ENCODE results near the gene TUBGCP4. TPM values are rescaled to one million over a fixed set of nuclear protein-coding genes. Genes with fewer than 3 reads are reported as not detected.

TUBGCP4 gene
- total and polyA plus RNA-seq, 9 of the 15 experiments (the other 6 are each of a cell fraction or from before 2014, with no cell fraction given), result 10.7 to 50.2 (median 29.6) TPM

DNA sequence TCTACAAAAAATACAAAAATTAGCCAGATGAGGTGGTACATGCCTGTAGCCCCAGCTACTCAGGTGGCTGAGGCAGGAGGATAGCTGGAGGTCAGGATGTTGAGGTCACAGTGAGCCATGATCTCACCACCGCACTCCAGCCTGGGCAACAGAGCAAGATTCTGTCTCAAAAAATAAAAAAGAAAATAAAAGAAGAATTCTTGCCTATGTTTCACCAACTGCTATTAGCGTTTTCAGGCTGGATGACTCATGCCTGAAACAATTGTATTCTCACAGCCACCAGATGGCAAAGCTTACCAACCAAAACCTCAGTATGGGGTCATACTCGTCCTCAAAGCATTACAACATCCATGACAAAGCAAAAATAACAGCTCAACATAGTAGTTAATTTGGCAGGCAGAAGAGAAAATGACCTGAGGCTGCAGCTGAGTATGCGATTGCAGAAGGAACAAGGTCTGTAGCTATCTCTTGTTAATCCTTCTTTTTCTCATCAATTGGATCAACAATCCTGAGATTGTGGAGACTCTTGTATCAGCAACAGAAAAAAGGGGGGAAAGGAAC is 69.9 kb downstream of the TUBGCP4 start (continued):
- TF ChIP-seq ESRRB (CRISPR knock-in tag; IDR thresholded peaks at IDR 0.05; ENCODE audit: borderline replicate concordance) (no peak), NFIC (IDR thresholded peaks at IDR 0.05) (peak; percentile 47; the same call in 1 of the 2 replicates), NCOA1 (IDR thresholded peaks at IDR 0.05; ENCODE audit: low read depth) (peak; percentile 46; the same call in 1 of the 2 replicates), MAZ (CRISPR knock-in tag; conservative IDR thresholded peaks at IDR 0.05 in 1 of 2, IDR thresholded peaks at IDR 0.05 in 1 of 2) (peak in 1 of 2 experiments; percentile 54; a peak in 1 of 4 replicates), RFX7 (CRISPR knock-in tag; IDR thresholded peaks at IDR 0.05) (no peak), NEUROD1 (IDR thresholded peaks at IDR 0.05; ENCODE audit: borderline replicate concordance, low read depth, low read length, partially characterized antibody) (no peak)
- TF ChIP-seq, protein P1, sequence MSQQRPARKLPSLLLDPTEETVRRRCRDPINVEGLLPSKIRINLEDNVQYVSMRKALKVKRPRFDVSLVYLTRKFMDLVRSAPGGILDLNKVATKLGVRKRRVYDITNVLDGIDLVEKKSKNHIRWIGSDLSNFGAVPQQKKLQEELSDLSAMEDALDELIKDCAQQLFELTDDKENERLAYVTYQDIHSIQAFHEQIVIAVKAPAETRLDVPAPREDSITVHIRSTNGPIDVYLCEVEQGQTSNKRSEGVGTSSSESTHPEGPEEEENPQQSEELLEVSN (IDR thresholded peaks at IDR 0.05; ENCODE audit: borderline replicate concordance in 1 of 2, extremely low read depth in 1 of 2, insufficient read depth in 1 of 2, insufficient read length in 1 of 2, low read depth in 1 of 2, low read length in 1 of 2, poor library complexity in 1 of 2, severe bottlenecking in 1 of 2), result no peak
- TF ChIP-seq, protein P2, sequence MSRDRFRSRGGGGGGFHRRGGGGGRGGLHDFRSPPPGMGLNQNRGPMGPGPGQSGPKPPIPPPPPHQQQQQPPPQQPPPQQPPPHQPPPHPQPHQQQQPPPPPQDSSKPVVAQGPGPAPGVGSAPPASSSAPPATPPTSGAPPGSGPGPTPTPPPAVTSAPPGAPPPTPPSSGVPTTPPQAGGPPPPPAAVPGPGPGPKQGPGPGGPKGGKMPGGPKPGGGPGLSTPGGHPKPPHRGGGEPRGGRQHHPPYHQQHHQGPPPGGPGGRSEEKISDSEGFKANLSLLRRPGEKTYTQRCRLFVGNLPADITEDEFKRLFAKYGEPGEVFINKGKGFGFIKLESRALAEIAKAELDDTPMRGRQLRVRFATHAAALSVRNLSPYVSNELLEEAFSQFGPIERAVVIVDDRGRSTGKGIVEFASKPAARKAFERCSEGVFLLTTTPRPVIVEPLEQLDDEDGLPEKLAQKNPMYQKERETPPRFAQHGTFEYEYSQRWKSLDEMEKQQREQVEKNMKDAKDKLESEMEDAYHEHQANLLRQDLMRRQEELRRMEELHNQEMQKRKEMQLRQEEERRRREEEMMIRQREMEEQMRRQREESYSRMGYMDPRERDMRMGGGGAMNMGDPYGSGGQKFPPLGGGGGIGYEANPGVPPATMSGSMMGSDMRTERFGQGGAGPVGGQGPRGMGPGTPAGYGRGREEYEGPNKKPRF (IDR thresholded peaks at IDR 0.05; ENCODE audit: low read depth, low read length), result no peak
- TF ChIP-seq, protein P3, sequence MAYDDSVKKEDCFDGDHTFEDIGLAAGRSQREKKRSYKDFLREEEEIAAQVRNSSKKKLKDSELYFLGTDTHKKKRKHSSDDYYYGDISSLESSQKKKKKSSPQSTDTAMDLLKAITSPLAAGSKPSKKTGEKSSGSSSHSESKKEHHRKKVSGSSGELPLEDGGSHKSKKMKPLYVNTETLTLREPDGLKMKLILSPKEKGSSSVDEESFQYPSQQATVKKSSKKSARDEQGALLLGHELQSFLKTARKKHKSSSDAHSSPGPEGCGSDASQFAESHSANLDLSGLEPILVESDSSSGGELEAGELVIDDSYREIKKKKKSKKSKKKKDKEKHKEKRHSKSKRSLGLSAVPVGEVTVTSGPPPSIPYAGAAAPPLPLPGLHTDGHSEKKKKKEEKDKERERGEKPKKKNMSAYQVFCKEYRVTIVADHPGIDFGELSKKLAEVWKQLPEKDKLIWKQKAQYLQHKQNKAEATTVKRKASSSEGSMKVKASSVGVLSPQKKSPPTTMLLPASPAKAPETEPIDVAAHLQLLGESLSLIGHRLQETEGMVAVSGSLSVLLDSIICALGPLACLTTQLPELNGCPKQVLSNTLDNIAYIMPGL (CRISPR knock-in tag; IDR thresholded peaks at IDR 0.05), result no peak
- TF ChIP-seq, protein P4, sequence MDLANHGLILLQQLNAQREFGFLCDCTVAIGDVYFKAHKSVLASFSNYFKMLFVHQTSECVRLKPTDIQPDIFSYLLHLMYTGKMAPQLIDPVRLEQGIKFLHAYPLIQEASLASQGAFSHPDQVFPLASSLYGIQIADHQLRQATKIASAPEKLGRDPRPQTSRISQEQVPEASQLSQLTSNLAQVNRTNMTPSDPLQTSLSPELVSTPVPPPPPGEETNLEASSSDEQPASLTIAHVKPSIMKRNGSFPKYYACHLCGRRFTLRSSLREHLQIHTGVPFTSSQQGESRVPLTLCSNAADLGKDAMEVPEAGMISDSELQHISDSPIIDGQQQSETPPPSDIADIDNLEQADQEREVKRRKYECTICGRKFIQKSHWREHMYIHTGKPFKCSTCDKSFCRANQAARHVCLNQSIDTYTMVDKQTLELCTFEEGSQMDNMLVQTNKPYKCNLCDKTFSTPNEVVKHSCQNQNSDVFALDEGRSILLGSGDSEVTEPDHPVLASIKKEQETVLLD (IDR thresholded peaks at IDR 0.05), result no peak; the same call in 1 of the 2 replicates
- TF ChIP-seq, protein P5, sequence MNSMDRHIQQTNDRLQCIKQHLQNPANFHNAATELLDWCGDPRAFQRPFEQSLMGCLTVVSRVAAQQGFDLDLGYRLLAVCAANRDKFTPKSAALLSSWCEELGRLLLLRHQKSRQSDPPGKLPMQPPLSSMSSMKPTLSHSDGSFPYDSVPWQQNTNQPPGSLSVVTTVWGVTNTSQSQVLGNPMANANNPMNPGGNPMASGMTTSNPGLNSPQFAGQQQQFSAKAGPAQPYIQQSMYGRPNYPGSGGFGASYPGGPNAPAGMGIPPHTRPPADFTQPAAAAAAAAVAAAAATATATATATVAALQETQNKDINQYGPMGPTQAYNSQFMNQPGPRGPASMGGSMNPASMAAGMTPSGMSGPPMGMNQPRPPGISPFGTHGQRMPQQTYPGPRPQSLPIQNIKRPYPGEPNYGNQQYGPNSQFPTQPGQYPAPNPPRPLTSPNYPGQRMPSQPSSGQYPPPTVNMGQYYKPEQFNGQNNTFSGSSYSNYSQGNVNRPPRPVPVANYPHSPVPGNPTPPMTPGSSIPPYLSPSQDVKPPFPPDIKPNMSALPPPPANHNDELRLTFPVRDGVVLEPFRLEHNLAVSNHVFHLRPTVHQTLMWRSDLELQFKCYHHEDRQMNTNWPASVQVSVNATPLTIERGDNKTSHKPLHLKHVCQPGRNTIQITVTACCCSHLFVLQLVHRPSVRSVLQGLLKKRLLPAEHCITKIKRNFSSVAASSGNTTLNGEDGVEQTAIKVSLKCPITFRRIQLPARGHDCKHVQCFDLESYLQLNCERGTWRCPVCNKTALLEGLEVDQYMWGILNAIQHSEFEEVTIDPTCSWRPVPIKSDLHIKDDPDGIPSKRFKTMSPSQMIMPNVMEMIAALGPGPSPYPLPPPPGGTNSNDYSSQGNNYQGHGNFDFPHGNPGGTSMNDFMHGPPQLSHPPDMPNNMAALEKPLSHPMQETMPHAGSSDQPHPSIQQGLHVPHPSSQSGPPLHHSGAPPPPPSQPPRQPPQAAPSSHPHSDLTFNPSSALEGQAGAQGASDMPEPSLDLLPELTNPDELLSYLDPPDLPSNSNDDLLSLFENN (IDR thresholded peaks at IDR 0.05; ENCODE audit: low read depth in 2 of 2, low read length in 2 of 2), result no peak
- TF ChIP-seq, protein P6, sequence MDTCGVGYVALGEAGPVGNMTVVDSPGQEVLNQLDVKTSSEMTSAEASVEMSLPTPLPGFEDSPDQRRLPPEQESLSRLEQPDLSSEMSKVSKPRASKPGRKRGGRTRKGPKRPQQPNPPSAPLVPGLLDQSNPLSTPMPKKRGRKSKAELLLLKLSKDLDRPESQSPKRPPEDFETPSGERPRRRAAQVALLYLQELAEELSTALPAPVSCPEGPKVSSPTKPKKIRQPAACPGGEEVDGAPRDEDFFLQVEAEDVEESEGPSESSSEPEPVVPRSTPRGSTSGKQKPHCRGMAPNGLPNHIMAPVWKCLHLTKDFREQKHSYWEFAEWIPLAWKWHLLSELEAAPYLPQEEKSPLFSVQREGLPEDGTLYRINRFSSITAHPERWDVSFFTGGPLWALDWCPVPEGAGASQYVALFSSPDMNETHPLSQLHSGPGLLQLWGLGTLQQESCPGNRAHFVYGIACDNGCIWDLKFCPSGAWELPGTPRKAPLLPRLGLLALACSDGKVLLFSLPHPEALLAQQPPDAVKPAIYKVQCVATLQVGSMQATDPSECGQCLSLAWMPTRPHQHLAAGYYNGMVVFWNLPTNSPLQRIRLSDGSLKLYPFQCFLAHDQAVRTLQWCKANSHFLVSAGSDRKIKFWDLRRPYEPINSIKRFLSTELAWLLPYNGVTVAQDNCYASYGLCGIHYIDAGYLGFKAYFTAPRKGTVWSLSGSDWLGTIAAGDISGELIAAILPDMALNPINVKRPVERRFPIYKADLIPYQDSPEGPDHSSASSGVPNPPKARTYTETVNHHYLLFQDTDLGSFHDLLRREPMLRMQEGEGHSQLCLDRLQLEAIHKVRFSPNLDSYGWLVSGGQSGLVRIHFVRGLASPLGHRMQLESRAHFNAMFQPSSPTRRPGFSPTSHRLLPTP (IDR thresholded peaks at IDR 0.05; ENCODE audit: borderline replicate concordance, extremely low read depth, insufficient read length), result no peak

Data from K562 (cell line).